HG03025 (cell line): ENCODE results near the gene SH3PXD2A.
"Not testable (repeated sequence)": the region's sequence is repeated elsewhere in the genome, so short reads cannot be mapped to it uniquely, and the experiment has no call there.

Experiments used
- ATAC-seq: cut with Tn5 transposase; IDR thresholded peaks from one replicate; pipeline ENCODE4 v1.9.1; 2021; ENCODE audit warnings: mild to moderate bottlenecking, moderate library complexity; ENCODE audit not compliant: unreplicated experiment, low FRiP score

The SH3PXD2A gene

GRCh38 chr10:103677486-103678177 lies 177.7 kb downstream of the SH3PXD2A start:
- ATAC-seq = no peak

- ATAC-seq = no peak
Observed at GRCh38 chr10:103676851-103677417, 178.4 kb downstream of the SH3PXD2A start.

DNA sequence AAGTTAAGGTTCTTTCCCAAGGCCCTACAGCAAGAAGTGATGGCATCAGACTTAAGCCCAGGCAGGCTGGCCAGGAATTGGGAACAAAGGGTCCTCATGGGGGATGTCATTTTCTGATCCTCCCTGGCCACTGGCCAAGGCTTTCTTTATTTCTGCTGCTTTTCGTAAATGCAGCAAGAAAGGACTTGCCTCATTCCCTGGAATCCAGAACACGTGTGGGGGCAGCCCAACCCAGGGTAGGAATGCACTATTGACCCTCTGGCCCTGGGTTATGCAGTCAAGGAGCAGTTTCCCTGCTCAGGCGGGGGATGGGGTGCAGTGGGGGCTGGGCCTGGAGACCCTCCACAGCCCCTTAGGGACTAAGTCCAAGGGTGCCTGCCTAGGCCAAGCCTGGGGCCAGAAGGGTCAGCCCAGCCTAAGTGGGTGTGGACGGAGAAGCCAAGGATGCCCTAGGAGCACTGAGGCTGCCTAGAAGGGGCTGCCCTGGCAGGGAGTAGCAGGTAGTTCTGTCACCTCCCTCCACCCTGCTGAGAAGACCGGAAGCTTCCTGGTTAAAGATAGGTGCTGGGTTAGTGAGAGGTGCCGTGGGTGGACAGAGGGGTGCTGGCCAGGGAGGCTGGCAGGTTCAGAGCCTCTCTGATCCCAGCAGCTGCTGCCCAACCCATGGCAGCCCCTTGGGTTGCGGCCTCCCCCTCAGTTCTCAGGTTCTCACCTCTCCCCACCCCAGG lies 179.2 kb downstream of the SH3PXD2A start:
- no peak for ATAC-seq

GRCh38 chr10:103673606-103674005 lies 181.8 kb downstream of the SH3PXD2A start:
- no peak for ATAC-seq

DNA sequence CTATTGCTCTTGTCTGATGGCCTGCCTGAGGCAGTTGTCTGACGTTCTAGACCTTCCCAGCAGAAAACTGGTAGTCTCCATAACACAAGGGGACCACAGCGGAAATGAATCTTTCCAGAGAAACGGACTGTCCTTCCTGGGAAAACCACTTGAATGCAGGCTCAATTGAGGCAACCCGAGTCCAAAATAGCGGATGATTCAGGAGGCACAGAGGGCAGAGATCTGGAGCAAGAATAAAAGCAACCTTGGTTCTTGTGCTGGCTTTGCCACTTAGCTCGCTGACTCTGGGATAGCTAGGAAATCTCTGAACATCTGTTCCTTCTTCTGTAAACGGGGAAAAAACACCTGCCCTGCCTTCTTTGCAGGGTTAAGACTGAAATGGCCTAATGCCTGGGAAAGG lies 183.0 kb downstream of the SH3PXD2A start:
- no peak for ATAC-seq

DNA sequence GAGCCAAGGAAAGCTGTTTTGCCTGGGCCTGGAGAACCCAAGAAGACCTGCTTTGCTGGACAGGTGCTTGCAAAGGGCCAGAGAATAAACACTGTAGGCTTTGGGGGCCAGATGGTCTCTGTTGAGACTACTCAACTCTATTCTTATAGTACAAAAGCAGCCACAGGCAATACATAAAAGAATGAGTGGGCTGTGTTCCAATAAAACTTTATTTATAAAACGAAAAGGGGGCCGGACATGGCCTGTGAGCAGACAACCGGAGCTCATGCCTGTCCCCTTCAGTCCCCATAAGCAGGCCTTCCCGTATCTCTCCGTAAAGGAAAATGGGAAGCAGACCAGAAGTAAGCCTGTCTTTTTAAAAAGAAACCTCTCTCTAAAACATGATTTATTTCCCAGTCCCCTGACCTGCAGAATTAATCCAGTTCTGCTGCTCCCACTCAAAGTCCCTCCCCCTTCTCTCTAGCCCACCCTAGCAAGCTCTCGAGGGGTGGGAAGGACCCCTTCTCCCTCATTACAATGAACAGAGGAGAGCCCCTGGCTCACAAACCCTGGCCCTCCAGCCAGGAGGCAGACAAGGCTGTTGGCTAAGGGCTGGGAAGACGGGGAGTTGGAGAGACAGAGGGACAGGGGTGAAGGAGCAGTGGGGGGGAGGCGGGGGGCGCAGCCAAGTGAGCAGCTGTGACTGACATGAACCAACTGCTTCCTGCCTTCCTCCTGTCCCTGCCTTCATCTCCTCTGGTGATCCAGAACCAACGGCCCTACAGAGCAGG lies 184.1 kb downstream of the SH3PXD2A start:
- no peak for ATAC-seq

DNA sequence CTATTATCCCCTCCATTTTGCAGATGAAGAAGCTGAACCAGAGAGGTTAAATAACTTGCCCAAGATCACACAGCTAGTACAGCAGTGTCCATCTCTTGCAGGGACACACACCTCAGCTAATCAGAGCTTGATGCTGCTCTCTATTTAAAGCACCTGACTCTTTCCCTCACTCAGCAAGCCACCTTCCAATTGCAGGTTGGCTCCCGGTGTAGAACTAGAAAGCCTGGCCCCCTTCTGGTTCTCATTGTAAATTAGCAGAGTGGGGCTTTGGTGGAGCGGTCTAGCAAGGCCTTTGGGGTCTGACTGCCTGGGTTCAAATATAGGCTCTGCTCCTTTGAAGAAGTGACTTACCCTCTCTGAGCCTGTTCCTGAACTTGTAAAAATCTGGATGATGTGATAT lies 185.4 kb downstream of the SH3PXD2A start:
- ATAC-seq = no peak

DNA sequence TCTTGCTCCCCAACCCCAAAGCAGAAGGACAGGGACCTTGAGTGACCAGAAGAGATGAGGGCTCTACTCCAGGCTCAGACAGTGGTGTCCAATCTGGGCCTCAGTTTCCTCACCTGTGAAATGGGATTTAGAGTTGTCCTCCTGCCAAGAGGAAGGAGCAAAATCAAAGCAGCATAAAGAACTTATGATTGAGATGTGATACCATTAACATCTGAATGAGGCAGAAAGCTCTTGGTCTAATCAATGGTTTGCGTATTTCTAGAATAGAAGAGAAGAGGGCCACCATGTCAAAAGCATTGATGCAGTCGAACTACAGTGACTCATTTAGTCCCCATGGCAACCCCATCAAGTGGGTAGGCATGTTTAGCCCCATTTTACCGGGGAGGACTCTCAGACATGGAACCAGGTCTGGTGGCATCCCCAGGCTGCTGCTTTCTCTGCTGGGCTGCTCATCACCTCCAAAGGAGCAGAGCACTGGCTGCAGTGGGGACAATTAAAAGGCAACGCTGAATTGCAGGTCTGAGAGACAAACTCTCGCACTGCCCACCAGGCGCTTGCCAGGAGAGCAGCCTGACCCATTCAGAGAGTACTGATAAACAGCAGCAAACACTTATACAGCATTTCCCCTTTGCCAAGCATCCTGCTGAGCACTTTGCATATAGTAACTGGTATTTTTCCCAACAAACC lies 186.0 kb downstream of the SH3PXD2A start:
- ATAC-seq = no peak

- no peak for ATAC-seq
Observed at GRCh38 chr10:103668351-103669242, 186.8 kb downstream of the SH3PXD2A start.

- ATAC-seq = no peak
Observed at GRCh38 chr10:103667356-103667755, 188.0 kb downstream of the SH3PXD2A start.

DNA sequence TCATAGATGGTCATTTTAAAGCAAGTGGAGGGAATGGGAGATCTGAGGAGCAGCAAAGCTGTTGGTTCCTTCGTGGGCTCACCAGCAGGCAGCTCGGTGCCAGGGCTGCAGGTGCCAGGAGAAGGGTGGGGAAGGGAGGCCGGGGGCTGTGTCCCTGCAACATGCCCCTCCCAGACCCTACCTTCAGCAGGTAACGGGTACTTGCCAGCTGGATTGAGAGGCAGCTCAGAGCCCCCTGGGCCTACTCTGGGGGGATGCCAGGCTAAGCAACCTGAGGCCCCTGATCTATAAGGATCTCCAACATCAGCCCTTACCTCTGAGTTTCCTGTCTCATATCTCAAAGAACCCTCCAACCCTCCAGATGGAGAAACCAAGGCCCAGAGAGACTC lies 188.6 kb downstream of the SH3PXD2A start:
- no peak for ATAC-seq

DNA sequence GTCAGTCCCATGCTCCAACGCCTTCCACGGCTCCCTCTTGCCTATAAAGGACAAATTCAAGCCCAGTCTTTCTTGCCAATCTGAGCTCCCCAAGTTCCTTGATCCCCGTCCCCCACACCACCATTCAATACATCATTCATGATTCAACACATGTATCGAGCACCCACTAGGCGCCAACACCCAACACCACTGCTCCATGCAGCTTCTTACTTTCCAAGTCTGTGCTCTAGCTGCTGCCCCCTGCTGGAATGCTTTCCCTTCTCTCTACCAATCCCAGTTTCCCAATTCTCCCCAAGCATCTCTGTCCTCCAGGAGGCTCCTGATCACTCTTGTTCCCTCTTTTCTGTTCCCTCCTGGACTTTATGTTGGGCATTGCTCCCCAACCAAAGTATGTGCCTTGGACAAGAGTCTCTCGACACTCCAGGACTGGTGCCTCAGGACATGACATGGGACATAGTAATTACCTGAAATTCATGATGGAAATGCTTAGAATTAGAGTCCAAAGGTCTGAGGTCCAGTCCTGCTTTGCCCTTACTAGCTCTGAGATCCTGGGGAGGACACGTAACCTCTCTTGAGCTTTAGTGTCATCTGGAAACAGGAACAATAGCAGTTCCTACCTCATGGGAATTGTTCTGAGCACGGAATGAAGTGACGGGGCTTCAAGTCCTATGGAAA lies 189.2 kb downstream of the SH3PXD2A start:
- ATAC-seq = no peak

DNA sequence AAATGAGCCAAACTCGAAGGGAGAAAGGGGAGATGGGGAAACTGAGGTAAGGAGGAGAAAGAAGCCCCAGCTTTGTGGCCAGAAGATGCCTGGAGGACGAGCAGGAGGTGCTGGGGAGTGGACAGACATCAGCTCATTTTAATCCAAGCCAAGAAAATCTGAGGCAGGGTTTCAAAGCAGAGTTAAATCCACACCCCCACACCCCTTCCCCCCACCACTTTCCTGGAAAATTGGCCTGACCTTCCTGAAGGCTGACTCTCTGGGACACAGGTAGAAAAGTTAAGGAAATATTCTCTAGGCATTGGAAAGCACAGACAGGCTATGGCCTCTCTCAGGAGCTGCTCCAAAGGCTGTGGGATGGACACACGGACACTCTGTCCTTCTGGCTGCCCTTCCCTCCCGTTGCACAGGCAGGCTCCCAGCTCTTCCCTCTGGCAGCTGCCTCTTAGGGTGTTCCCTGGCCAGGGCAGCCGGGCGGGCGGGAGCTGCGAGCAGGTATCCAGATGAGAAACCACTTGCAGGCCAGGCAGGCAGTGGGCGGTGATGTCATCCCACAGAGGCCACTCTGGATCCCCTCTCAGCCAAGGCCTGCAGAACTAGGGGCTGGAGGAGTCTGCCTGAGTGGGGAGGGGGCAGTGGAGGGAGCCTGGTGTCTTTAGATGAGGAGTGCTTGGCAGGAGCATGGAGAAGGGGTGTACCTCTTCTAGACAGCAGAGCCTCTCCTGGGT lies 190.1 kb downstream of the SH3PXD2A start:
- no peak for ATAC-seq

DNA sequence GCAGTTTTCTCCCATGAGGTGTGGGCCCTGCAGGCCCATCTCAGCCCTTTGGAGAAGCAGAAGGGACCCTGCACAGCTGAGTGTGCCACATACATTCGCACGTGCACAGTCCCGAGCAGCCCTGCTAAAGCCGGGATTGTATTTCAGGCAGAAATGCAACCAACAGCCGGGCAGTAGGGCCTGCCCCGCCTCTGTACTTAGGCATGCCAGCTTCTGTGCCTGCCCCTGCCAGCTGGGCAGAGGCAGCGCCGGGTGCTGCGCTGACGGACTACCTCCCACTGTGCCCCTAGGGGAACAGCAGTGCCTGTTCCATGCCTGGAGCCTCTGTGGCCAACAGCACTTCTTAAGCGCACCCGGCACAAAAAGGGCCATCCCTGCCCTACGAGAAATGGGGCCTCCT lies 191.6 kb downstream of the SH3PXD2A start:
- ATAC-seq = no peak

DNA sequence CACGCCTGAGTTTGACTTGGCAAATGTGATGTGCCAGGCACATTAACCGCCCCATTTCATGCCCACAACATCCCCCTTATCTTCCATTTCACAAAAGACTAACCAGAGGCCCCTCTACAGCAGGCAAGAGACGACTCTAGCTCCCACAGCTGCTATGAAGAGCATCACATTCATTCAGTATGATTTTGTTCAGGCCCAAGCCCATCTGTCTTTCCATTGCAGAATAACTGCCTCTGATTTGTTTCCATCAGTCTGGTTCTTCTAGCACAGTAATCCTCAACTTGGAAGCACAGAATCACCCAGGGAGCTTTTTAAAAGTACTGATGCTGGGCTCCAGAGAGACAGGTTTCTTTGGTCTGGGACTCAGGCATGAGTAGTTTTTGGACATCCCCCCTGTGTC lies 192.1 kb downstream of the SH3PXD2A start:
- ATAC-seq = no peak

GRCh38 chr10:103662704-103663103 lies 192.7 kb downstream of the SH3PXD2A start:
- ATAC-seq = not testable (repeated sequence)

DNA sequence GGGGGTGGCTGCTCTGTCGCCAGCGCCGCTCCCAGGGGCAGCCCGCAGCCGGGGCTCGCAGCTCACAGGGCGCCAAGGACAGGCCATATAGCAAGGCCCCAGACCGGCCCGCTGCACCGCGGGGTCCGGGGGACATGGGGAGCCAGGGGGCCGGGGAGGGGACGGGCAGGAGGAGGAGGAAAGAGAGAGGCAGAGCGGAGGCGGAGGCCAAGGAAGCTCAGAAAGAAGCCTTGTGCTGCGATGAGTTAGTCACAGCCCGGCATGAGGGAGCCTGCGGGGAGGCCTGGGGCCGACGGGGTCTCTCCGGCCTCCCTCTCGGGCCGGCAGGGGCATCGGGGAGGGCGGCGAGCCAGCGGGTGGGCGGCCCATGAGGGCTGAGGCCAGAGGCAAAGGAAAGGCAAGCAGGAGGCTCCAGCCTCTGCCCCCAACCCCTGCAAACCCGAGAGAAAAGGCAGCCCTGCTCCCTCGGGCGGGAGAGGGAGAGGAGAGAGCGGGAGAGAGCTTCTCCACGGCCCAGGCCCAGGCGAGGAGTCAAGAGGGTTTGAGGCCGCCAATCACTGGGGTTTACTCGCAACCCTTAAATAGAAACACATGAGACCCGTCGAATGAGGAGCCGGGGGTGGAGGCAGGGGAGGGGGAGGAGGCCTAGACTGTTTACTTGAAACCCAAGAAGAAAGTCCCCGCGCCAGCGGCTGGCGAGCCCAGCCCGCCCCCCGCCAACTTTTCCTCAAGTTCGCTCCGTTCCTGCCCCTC lies 194.0 kb downstream of the SH3PXD2A start:
- no peak for ATAC-seq
